Amniotic epithelial cell (primary cell): ENCODE results near the gene CENPU.

Experiments
- DNase-seq: peaks from one replicate; pipeline ENCODE4 v3.0.0-alpha.2; 2010; ENCODE audit warnings: low read depth

The CENPU gene

DNA sequence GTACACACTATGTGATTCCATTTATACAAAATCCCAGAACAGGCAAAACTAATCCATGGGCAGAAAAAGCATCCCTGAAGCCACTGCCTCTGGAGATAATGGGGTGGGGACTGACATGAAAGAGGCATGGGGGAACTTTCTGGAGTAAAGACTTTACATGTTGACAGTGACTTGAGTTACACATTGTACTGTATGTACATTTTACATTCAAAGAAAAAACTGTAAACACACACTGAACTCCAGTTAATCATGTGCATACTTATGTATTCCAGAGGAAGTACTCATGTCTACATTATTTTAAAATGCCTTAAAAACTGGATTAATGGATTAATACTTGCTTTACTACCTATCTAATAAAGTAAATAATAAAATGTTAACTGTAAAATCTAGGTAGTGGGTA lies 21.6 kb downstream of the CENPU start:
- no peak for DNase-seq

DNA sequence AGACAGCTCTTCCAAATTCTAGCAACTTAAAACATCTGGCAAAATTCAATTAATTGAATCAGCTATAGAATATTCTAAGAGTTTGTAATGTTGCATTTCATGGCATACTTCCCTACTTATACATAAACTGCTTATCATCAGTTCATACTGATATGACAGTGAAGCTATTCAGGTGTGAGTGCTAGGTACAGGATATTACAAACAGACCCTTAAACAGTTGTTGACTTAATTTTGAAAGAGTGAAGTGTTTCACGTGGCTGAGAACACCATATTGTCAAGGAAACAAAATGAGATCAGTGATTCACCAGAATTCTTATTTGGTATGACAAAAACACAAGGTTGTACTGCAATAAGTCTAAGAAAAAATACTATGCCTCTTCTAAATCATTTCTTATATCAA lies 27.4 kb downstream of the CENPU start:
- no peak for DNase-seq

DNA sequence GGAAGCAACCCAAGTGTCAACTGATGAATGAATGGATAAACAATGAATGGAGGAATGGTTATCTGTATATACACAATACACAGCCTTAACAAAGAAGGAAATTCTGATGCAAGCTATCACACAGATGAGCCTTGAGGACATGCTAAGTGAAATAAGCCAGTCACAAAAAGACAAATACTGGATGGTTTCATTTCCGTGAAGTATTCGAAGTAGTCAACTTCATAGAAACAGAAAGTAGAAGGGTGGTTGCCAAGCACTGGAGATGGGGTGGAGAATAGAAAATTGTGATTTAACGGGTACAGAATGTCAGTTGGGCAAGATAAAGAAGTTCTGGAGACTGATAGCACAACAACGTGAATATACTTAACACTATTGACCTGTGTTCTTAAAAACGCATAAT lies 28.2 kb downstream of the CENPU start:
- DNase-seq: no peak

DNA sequence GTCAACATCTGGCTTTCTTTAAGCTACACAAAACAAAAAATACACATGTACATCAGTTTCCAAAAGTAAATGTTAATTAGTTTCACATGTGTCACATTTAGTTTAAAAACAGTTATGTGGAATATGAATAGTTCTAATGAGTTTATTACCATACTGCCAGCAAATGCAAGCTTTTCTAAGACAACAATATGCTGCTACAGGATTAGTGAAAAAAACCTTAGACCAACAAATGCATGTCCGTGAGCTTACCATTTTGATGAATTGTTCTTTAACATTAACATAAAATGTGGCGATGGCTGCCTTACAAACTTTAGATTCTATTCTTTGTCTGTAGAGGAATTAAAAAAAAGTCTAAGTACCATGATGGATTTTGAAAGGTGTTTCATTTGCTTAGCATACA lies 31.8 kb downstream of the CENPU start:
- DNase-seq: no peak

DNA sequence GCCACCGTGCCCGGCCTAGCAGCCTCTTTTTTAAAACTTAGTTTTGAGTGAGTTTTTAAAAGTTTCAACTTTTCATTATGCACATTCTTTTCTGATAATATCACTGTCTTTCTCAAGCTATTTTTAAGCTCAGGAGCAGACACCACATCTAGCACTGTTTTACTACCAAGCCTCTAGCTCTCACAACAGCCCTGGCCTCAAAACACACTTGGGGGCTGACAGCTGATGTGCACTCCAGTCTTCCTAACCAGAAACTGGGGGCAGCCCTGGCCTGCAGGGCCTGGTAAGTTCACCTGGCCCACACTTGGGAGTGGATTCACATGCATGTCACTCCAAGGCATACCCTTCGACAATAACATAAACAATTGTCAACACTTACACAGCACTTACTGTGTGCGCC lies 34.0 kb downstream of the CENPU start:
- DNase-seq: no peak

DNA sequence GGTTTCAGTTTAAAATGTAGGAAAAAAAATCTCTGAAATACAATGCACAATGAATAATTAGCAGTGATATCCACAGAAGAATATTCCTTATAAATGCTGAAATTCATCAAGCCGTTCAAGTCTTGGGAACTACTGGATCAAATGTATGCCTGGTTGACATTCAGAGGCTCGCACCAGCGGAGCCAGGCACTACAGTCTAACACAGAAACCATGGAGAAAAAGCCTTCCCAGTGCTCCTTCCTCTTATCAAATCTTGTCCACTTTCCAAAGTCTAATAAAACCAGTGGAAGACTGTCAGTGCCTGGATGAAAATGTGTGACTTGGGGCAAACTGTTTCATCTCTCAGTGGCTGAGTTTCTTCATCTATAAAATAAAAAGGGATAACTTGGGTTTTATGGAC lies 35.9 kb downstream of the CENPU start:
- no peak for DNase-seq

DNA sequence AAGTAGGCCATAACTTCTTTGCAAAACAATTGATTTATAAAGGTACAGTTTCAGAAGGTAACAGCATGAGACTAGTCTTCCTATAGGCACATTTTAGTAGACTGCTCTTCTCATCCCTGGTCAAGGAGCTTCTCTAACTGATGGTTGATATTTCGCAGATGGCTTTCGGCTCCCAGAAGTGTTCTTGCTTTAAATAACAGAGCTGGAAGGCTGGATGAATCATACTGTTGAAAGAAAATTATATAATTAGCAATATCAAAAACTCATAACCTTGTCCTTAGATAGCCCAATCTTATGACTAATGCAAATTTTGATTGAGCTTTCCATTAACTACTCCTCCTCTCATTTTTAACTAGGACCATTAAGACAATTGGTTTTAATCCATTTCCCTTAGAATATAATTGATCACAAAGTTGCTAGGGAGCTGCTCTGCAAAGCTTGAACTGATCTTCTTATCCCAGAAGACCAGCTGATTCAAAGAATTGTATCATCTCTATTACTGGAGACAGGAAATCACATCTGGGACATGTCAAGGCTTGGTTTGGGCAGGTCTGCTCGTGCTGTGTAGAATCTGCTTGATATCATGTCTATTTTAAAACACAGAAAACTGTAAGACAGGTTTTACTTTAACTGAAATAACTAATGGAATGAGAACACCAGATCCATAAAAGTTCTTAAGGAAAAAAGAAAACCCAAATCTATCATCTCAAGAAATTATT lies 38.6 kb downstream of the CENPU start:
- DNase-seq: peak; percentile 40

DNA sequence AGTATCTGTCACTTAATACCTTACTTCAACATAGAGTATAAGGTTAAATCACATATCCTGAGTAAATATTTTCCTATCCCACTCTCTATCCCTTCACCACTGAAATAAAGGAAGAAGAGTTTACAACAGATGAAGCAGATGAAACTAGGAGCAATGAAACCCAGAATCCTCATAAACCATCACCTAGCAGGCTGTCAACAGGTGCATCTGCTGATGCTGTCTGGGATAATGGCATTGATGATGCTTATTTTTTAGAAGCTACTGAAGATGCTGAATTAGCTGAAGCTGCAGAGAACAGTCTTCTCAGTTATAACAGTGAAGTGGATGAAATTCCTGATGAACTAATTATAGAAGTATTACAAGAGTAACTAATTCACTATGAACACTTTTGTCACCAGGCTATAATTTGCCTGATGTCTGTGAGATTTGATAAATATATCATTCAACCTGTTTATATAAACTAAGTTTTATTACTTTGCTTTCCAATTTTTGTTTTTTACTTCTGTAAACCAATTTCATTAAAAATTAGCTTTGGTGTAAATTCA lies 39.4 kb downstream of the CENPU start:
- no peak for DNase-seq

DNA sequence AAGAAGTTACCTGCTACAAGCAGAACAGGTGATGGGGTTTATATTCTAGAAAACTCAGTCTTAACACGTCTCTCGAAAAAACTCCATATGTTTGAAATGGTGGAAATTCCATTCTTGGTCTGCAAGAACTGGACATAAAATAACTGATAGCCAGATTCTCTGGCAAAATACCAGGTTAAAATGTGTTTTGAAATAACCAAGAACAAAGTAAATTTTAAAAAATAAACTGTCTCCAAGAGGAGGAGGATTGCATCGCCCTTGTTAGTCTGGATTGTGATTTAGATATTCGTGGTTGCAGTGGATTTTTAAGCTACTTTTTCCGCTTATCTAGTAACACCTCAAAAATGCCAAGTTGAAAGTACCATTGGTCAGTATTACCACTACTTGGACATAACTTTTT lies 40.8 kb downstream of the CENPU start:
- DNase-seq: peak; percentile 57

DNA sequence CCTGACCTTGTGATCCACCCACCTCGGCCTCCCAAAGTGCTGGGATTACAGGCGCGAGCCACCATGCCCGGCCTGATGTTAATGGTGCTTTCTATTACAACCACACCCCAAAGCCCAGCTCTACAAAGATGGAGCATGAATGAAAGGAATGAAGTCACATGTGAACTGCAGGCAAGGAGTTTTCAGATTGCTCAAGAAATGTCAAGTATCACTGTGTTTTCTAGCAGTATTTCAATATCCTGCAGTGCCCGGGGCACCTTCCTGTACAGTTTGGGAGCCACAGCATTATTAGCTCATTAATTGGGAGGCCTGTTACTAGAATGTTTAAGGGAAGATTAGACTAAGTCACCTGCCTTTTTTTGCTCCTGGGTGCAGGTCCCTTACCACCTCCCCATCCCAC lies 44.2 kb downstream of the CENPU start:
- DNase-seq: no peak

DNA sequence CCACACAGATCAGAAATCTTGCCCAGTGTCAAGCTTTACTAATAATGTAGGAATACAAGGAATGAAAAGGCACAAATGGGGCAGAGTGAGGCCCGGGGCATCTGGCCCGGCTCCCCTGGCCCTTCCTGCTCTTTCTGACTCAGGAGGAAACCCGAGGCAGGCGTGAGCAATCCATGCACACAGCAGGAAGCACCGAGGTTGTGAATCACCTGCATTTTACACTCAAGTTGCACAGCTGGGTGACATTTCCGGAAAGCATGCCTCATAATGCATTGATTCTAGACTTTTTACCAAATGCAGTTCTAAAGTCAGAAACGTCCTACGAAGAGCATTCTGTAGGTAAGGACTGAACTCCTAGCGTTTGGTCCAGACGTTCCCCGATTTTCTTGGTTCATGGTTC lies 45.4 kb downstream of the CENPU start:
- peak; percentile 82 for DNase-seq

DNA sequence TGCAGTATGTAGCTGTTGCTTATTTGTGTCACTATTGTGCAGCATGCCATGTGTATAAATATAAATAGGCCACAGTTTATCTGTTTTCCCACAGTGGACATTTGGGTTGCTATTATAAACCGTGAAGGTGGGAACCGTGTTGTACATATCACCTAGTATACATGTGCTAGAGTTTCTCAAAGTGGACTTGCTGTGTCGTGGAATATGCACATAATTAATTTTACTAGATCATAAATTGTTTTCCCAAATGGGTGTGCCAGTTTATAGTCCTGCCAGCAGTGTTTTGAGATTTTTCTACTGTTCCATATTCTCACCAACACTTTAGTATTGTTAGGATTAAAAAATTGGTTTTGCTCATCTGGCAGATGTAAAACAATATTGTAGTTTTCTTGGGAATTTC lies 45.9 kb downstream of the CENPU start:
- DNase-seq: no peak

DNA sequence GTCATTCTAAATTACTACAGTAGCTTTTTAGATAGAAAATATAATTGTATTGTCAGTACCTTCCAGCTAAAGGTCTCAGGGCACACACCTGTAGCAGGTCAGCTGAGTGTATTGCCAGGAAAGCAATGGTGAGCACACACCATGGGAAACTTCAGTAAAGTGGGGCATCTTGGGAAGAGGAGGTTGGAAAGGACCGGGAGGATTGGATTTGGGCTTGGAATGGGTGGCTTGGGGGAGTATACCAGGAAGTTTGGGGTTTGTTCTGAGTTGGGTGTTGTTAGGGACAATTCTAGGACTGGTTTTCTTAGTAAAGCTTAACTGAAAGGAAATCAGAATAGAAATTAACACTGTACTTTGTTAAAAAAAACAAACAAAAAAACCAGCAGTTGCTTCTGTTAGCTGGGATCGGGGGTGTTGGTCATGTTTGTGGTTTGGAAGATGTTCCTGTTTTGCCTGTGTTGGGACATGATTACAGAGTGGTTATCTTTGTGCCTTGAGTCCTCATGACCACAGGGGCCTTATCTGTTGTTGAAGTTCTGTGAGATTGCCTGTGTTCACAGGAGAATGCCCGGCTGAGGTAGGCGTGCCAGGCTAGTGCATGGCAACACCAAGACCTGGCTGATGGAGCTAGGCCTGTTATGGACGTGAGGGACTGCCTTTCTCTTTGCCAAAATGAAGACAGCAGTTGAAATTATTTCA lies 49.3 kb downstream of the CENPU start:
- DNase-seq: peak; percentile 83

DNA sequence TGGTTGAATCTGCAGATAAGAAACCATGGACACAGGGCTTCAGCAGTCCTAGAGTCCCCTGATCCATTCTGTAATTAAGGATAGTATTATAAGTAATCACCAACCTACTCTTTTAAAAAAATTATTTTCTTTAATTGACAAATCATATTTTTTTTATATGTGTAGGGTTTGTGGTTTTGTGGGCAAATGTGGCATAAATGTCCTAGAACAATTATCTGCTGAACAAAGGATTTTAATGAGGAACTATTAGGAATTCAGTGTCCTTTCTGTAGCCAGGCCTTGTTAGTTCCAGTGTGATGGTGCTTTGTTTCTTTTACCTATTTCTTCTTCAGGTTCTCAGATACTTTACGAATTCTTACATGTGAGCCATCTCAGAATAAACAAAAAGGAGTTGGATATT lies 52.0 kb downstream of the CENPU start:
- DNase-seq: no peak

DNA sequence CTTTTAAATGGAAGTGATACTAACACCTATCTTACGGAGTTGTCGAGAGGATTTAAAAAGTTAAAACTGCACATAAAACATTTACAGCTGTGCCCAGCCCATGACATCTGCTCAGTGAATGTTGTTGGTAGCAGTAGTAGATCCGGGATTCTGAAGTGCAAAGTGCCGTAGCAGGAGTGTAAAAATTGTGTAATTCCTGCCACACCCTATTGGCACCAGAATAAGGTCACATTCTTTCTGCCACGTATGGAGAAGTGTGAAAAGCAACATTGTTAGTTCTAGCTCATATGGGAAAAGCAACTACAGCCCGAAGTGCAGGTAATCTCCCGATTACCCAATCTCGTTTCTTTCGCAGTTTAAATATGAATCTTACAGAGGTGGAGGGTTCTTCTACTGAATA lies 53.2 kb downstream of the CENPU start:
- DNase-seq: no peak

DNA sequence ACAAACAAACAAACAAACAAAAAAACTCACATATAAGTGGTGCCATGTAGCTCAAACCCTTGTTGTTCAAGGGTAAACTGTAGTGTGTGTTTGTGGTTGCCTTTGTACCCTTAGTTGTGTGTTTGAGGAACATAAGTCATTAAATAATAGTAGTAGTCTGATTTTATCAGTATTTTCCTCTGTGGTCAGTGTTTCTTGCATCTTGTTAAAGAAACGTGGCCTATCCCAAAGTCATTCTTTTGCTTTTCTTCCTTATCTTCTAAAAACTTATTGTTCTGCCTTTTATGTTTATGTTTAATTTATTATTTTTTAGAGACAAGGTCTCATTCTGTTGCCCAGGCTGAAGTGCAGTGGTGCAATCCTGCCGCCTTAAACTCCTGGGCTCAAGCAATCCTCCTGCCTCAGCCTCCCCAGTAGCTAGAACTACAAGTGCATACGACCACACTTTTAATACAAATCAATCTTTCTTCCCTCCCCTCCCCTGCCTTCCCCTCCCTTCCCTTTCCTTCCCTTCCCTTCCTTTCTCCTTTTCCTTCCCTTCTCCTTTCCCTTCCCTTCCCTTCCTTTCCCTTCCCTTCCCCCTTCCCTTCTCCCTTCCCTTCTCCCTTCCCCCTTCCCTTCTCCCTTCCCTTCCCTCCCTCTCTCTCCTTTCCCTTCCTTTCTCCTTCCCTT lies 57.9 kb downstream of the CENPU start:
- no peak for DNase-seq

DNA sequence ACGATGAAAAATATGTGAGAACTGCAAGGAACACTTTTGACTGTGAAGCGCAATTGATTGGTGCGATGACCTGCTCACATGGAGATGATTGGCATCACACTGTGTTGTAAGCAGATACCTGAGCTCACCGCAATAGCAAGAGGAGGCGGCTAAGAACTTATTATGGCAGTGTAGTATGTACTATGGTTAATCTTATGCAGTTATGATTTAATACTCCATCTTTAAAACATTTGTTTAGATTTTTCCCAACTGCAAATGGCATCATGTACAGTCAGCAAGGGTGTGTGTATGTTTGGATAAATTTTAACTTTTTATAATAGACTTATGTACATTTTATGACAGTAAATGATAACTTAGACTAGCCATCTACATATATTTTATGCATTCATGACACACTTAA lies 58.9 kb downstream of the CENPU start:
- DNase-seq: no peak

DNA sequence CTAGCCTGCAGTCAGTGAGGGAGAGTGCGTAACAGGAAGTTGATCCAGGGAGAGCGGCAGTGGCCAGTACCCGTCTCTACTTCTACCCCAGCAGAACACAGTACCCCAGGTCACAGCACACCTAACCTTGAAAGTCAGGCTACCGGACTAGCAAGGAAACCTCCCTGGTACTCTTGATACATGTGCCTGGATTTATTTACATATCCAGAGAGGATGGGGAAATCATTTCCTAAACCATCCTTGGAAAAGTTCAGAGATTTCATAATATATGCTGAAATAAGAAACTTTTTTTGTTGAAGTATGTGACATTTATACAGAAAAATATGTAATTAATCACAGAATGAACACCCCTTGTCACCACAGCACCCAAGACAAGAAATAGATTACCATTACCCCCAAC lies 59.9 kb downstream of the CENPU start:
- no peak for DNase-seq

DNA sequence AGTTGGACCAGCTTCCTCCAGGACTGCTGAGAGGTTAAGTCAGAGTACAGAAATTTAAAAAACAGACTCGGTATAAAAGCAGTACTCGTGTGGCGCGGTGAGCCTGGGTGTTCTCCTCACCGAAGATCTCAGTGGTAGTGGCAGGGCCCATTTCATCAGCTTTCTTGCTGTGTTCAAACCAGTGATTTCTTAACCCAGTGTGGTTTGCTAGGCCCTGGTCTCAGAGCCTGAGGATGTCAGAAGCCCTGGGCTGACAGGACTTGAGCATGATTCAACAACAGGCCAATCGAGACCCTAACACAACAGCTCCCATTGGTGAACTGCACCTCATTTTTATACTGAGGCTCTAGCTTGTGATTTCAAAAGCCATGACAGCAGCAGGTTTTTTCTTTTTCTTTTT lies 61.2 kb downstream of the CENPU start:
- no peak for DNase-seq

DNA sequence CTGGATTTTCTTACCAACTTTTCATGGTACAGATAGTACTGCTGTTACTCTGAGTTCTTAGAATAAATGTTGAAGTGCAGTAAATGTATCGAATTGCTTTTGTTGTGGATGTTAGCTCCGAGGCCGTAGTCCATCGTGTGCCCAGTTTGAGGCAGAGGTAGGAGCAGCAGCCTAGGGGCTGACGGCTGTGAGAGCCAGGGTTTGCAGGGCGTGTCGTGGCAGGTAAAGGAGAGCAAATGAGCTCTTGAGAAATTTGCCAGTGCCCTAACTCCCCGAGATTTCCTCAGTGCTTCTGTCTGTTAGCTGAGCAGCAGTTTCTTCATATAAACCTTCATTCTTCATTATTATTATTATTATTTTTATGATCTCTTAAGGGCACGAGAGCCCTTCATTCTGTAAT lies 62.8 kb downstream of the CENPU start:
- DNase-seq: no peak

DNA sequence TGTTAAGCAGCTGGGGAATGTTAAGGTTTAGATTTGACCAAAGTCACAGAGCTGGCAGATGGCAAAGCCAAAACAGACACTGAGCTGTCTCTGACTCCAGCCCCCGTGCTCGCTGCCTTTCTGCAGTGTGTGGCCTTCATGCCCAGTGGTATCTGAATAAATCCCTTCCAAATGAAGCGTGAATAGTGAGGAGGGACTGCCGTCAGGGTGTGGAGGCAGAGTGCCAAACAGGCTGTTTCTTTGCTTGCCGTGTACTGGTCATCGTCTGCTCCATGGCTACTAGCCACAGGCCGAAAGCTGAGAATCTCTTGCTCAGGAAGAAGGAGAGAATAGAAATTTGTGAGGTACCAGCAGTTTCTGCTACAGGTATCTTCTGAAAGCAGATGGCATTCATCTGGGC lies 64.6 kb downstream of the CENPU start:
- DNase-seq: no peak

DNA sequence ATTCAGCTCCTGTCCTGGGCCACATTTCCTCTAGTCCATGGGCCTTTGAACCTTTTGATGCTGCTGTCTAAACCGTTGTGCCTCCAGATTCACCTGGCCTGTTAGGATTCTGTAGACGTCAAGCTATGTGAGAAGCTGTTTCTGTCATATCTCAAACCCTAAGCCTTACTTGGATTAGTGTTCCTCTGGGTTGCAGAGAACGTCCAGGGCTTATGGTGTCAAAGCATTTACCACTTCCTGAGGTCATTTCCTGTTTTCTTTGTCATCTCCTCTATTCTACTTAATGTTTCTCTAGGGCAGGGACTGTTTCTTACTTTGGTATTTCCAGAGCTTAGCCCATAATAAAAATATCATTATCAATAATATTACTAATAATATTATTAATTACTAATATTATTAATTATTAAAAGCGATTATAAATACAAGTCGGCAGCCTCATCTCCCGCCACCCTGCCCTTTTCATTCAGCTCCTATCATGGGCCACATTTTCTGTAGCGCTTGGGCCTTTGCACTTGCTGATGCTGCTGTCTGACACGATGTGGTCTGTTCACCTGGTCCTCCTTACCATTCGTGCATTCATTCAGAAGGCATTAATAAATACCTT lies 65.3 kb downstream of the CENPU start:
- peak; percentile 28 for DNase-seq

DNA sequence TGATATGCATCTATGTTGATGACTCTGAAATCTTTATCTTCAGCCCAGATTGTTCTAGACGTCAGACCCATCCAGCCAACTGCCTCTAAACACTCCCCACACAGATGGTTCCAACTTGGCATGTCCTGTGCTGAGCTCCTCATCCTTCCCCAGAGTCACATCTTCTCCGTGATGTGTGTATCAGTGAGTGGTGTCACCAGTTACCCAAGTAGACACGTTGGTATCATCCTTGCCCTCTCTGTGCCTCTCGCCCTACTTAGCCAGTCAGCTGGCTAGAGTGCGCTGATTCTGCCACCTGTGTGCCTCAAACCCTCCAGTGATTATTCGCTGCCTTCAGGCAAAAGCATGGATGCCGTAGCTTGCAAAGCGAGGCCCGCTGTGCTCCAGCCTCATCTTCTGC lies 65.8 kb downstream of the CENPU start:
- DNase-seq: no peak
